Ovary (tissue), 9 donors: ENCODE measurements around the gene TXNDC16. TPM values are rescaled to one million over a fixed set of nuclear protein-coding genes. Genes with fewer than 3 reads are reported as not detected.

Experiments used
- DNase-seq, 5 donors: peaks; one replicate each; pipeline ENCODE4 v3.0.0-alpha.2; 2019 to 2020
- H3K27ac ChIP-seq, 2 donors: fragments of 200-600 bp; one replicate each; pipeline versions ENCODE4 v1.5.1 to v1.8.0; 2019 to 2022
- H3K27me3 ChIP-seq: fragments of 200-600 bp; one replicate; pipeline ENCODE4 v1.8.0; 2022
- H3K36me3 ChIP-seq: fragments of 200-600 bp; sonication (generic); one replicate; pipeline ENCODE4 v1.5.1; 2019
- H3K4me1 ChIP-seq: one replicate; pipeline ENCODE4 v1.8.1; 2013; ENCODE audit warnings: mild to moderate bottlenecking, moderate library complexity; ENCODE audit not compliant: insufficient read depth
- H3K4me3 ChIP-seq: fragments of 200-600 bp; sonication (generic); one replicate; pipeline ENCODE4 v1.5.1; 2017
- H3K9me3 ChIP-seq, 2 donors: fragments of 200-600 bp in 1 of 2; sonication (generic) in 1 of 2; one replicate each; pipeline versions ENCODE4 v1.5.1 to v1.8.1; 2013 to 2019; ENCODE audit warnings: mild to moderate bottlenecking in 1 of 2, moderate library complexity in 1 of 2
- EP300 ChIP-seq: sonication (generic); formaldehyde crosslinking; IDR thresholded peaks from one replicate; pipeline ENCODE4 v1.6.1; 2017; ENCODE audit warnings: antibody characterized with exemption
- POLR2A ChIP-seq: fragments of 450-650 bp; IDR thresholded peaks from one replicate; pipeline ENCODE4 v1.6.1; 2017; ENCODE audit warnings: antibody characterized with exemption, mild to moderate bottlenecking, moderate library complexity
- WGBS, 3 donors: extraction: QIAGEN DNeasy Blood & Tissue Kit in 1 of 3; methylation state at CpG; one replicate each; pipeline versions ENCODE4 v1.1.5 to v1.1.7; 2013 to 2017; 5-methylcytosine and 5-hydroxymethylcytosine counted together
- intact Hi-C, 4 donors: fragments of 100-400 bp; cut with DNase I; formaldehyde crosslinking; loops; one replicate each; pipeline versions ENCODE4 v1.11.0 to v1.15.1; 2022 to 2023
- polyA plus RNA-seq, 2 donors: library from polyadenylated mRNA; stranded (reverse); fragments of 200-250 nt in 1 of 2; fragments of 350-450 nt in 1 of 2; fragmentation: Illumina TruSeq in 1 of 2; extraction: RNeasy Lipid Tissue Mini Kit (QIAGEN cat#74804) in 1 of 2; gene quantifications; one replicate each; pipeline ENCODE4 v1.2.3, GENCODE V29; 2013 to 2014
- total RNA-seq, 7 donors: library from RNA; depleted of rRNA in 2 of 7; stranded (reverse); fragments of >200 nt in 2 of 7; fragmentation: NEBNext Ultra II Directional in 3 of 7; extraction: Animal tissue kit (Norgen Biotek cat#: 25700) in 3 of 7; gene quantifications; one replicate each; pipeline versions ENCODE4 v1.1.0 to v1.2.4, GENCODE V29; 2016 to 2023
- TF ChIP-seq, protein P1 (sequence below), 3 donors: fragments of 450-650 bp in 2 of 3; fragments of 200-600 bp in 1 of 3; IDR thresholded peaks; one replicate each; pipeline versions ENCODE4 v1.5.1 to v1.8.0; 2016 to 2022; ENCODE audit warnings: antibody characterized with exemption in 3 of 3, mild to moderate bottlenecking in 1 of 3
- donor health status: DM: no; HTN: no; CAD: no; lungs with moderate emphysema.
- donor health status: DM: no; HTN: no; CAD: no.
- donor health status: Bipolar disorder and iron deficiency.
- donor health status: DM: yes; HTN: yes; CAD: no.
- donor health status: DM: no; HTN: no; CAD: no.
- donor health status: DM: yes; HTN: yes; CAD: no.

The TXNDC16 gene
- total and polyA plus RNA-seq, 9 donors = 7.8 to 20.0 (median 11.7) TPM

DNA sequence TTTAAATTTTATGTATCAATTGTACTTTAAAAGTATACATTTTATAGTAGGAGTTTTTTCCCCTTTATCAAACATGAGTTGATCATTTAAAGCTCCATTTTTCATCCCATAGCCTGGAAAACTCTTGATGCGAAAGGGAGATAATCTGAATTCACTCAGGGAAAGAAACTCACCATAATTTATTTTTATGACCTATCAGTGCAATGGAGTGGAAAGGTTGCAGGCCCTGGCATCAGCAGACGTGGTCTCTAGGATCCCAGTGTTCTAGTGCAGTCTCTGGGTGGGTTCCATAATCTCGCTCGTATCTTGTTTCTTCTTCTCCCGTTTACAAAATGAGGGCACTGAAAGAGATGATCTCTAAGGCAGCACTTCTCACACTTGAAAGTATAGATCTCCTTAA lies 153.2 kb downstream of the TXNDC16 start:
- H3K4me1 ChIP-seq = no peaks in the 10 kb centered on the region
- intact Hi-C loops = no loop called here
- no peaks in the 10 kb centered on the region for H3K36me3 ChIP-seq
- DNase-seq = no peak
- H3K27me3 ChIP-seq = no peaks in the 10 kb centered on the region
- H3K27ac ChIP-seq = no peak overlapping the region
- no peak for TF ChIP-seq POLR2A
- TF ChIP-seq, protein P1, sequence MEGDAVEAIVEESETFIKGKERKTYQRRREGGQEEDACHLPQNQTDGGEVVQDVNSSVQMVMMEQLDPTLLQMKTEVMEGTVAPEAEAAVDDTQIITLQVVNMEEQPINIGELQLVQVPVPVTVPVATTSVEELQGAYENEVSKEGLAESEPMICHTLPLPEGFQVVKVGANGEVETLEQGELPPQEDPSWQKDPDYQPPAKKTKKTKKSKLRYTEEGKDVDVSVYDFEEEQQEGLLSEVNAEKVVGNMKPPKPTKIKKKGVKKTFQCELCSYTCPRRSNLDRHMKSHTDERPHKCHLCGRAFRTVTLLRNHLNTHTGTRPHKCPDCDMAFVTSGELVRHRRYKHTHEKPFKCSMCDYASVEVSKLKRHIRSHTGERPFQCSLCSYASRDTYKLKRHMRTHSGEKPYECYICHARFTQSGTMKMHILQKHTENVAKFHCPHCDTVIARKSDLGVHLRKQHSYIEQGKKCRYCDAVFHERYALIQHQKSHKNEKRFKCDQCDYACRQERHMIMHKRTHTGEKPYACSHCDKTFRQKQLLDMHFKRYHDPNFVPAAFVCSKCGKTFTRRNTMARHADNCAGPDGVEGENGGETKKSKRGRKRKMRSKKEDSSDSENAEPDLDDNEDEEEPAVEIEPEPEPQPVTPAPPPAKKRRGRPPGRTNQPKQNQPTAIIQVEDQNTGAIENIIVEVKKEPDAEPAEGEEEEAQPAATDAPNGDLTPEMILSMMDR (IDR thresholded peaks at IDR 0.05) = no peak
- TF ChIP-seq EP300 = no peak
- 83 to 92% (median 88%) methylated on average over 5 of the region's 5 CpGs for WGBS, 3 donors
- H3K9me3 ChIP-seq = no peaks in the 10 kb centered on the region
- H3K4me3 ChIP-seq = no peak overlapping the region

DNA sequence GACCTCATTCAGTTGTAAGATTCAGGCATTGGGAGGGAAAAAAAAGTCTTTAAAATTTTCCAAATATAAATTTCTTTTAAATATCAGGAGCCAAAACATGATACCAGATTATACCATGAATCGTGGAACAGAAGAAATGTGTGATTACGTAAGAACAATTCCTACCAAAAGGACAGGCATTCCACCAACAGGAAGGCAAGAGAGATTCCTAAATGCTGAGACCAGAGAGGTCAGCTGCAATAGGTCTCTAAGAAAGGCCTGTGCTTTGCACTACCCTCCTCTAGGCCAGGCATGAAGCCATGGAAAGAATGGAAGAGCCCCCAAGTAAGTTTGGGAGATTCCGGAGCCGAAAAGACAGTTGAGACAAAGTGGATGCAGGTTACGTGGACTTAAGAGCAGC lies 154.5 kb downstream of the TXNDC16 start:
- Histone ChIP-seq H3K27ac (no peak overlapping the region), H3K9me3 (no peaks in the 10 kb centered on the region), H3K4me1 (no peaks in the 10 kb centered on the region), H3K36me3 (no peaks in the 10 kb centered on the region), H3K27me3 (no peaks in the 10 kb centered on the region), H3K4me3 (no peak overlapping the region)
- TF ChIP-seq, protein P1 (IDR thresholded peaks at IDR 0.05) = no peak
- TF ChIP-seq EP300 (no peak), POLR2A (no peak)
- intact Hi-C loops = no loop called here
- WGBS, 3 donors = 86 to 92% (median 89%) methylated on average over 5 of the region's 5 CpGs
- DNase-seq = no peak

DNA sequence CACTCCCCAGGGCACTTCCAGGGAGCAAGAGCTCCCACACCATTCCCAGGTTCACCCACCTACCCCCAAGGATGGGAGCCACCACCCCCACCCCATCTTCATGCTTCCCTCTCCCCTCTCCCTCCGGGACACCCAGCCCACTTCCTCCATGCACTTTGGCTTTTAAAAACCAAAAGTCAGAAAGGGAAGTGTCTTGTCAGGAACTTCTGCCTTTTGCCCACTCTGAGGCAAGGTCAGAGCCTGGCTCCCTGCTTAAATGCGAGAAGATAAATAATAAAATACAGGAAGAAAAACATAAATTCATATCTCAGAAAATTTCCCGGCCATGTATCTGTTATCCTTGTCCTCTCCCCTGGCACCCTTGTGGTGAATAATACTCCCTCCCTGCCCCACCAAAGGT lies 156.6 kb downstream of the TXNDC16 start:
- Histone ChIP-seq H3K4me1 (no peaks in the 10 kb centered on the region), H3K9me3 (no peaks in the 10 kb centered on the region), H3K27me3 (no peaks in the 10 kb centered on the region), H3K4me3 (no peak overlapping the region), H3K27ac (no peak overlapping the region), H3K36me3 (no peaks in the 10 kb centered on the region)
- TF ChIP-seq, protein P1 (IDR thresholded peaks at IDR 0.05) = no peak
- TF ChIP-seq POLR2A (no peak), EP300 (no peak)
- 73 to 77% (median 73%) methylated on average over 3 of the region's 3 CpGs for WGBS, 3 donors
- no peak for DNase-seq
- intact Hi-C loops = no loop called here

DNA sequence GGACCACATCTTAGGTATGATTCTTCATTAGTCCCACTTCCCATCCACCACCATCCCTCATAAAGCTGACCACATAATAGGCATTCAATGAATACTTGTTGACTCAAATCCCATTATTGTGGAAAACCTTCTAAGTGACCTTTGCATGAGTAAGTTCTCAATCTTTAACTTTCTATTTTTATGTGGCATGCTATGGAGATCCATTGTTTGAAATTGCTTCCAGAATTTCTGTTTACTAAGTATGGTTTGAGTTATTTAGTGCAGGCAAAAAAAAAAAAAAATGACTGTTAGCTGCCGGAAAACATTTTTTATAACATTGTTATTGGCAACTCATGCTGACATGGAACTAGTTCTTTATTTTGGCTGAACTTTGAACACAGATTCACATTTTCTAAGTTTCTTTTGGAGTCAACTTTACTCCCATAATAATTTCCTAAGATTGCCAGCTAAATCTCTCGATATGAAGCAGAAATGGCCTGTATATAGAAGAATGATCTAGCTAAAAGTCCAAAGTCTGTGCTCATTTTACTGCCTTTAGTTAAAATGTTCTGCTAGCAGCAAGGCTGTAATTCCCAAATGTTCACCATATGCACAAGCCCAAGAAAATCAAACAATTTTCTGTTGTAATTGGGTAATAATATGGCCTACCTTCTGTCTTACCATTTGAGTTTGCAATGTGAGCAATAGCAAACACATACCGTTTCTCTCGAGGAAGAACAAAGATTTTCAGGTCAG lies 160.3 kb downstream of the TXNDC16 start:
- H3K4me3 ChIP-seq = no peak overlapping the region
- H3K27me3 ChIP-seq = no peaks in the 10 kb centered on the region
- intact Hi-C loops = no loop called here
- H3K27ac ChIP-seq = no peak overlapping the region
- no peak for DNase-seq
- 49 to 63% (median 51%) methylated on average over 4 of the region's 4 CpGs for WGBS, 3 donors
- H3K36me3 ChIP-seq = no peaks in the 10 kb centered on the region
- no peaks in the 10 kb centered on the region for H3K4me1 ChIP-seq
- no peaks in the 10 kb centered on the region for H3K9me3 ChIP-seq
- TF ChIP-seq EP300 (no peak), POLR2A (no peak)
- TF ChIP-seq, protein P1 (IDR thresholded peaks at IDR 0.05) = no peak

Other genes starting within 250 kb of the TXNDC16 start
- 10 to 100 TPM in 2 of 7 donors, 1 to 10 TPM in 4, under 1 TPM in 1; 0.86 to 15.6 (median 6.7) TPM for gene PTGER2, start 238.2 kb downstream of the TXNDC16 start, total RNA-seq
- gene PTGER2, start 238.2 kb downstream of the TXNDC16 start, polyA plus RNA-seq = 1 to 10 TPM; 5.5 to 5.8 TPM
- gene GPR137C, start 331 bp upstream of the TXNDC16 start, total RNA-seq = under 1 TPM; 0.43 to 0.69 (median 0.48) TPM
- gene GPR137C, start 331 bp upstream of the TXNDC16 start, polyA plus RNA-seq = 1 to 10 TPM in 1 of 2 donors, under 1 TPM in 1; 0.75 to 1.0 TPM
- 10 to 100 TPM; 15.3 to 30.6 (median 21.4) TPM for gene ERO1A, start 143.1 kb upstream of the TXNDC16 start, total RNA-seq
- gene ERO1A, start 143.1 kb upstream of the TXNDC16 start, polyA plus RNA-seq = 10 to 100 TPM in 1 of 2 donors, 1 to 10 TPM in 1; 6.5 to 15.6 TPM
- gene PSMC6, start 154.7 kb upstream of the TXNDC16 start, total RNA-seq = 10 to 100 TPM; 52.5 to 78.5 (median 73.2) TPM
- gene PSMC6, start 154.7 kb upstream of the TXNDC16 start, polyA plus RNA-seq = 10 to 100 TPM; 62.4 to 64.5 TPM
- gene STYX, start 177.7 kb upstream of the TXNDC16 start, total RNA-seq = 10 to 100 TPM; 10.7 to 16.4 (median 11.5) TPM
- gene STYX, start 177.7 kb upstream of the TXNDC16 start, polyA plus RNA-seq = 1 to 10 TPM; 8.1 to 9.9 TPM
- gene GNPNAT1, start 239.1 kb upstream of the TXNDC16 start, total RNA-seq = 10 to 100 TPM in 6 of 7 donors, 1 to 10 TPM in 1; 9.9 to 24.8 (median 16.5) TPM
- gene GNPNAT1, start 239.1 kb upstream of the TXNDC16 start, polyA plus RNA-seq = 10 to 100 TPM; 11.0 to 29.8 TPM